Lower lobe of right lung (tissue), 2 donors: ENCODE results near the gene CRTC2. TPM values are rescaled to one million over a fixed set of nuclear protein-coding genes. Genes with fewer than 3 reads are reported as not detected.
"Not testable (repeated sequence)": the region's sequence is repeated elsewhere in the genome, so short reads cannot be mapped to it uniquely, and the experiment has no call there.

ENCODE experiments used
- ATAC-seq, 2 donors: fragments of 200-7000 bp; cut with Tn5 transposase; one replicate each; pipeline ENCODE4 v1.9.1; 2020 to 2022; ENCODE audit warnings: mild to moderate bottlenecking in 2 of 2, moderate library complexity in 2 of 2
- DNase-seq: peaks from one replicate; pipeline ENCODE4 v3.0.0-alpha.2; 2020
- H3K27ac ChIP-seq: fragments of 200-600 bp; one replicate; pipeline ENCODE4 v1.8.0; 2022
- H3K27me3 ChIP-seq: fragments of 200-600 bp; one replicate; pipeline ENCODE4 v1.8.0; 2022; ENCODE audit warnings: low read depth
- H3K36me3 ChIP-seq: fragments of 200-600 bp; one replicate; pipeline ENCODE4 v1.8.0; 2022; ENCODE audit warnings: mild to moderate bottlenecking
- H3K4me1 ChIP-seq: fragments of 200-600 bp; one replicate; pipeline ENCODE4 v1.8.0; 2022
- H3K4me3 ChIP-seq: fragments of 200-600 bp; one replicate; pipeline ENCODE4 v1.8.0; 2022; ENCODE audit warnings: mild to moderate bottlenecking
- H3K9me3 ChIP-seq: fragments of 200-600 bp; one replicate; pipeline ENCODE4 v1.8.0; 2022
- CTCF ChIP-seq: fragments of 200-600 bp; IDR thresholded peaks from one replicate; pipeline ENCODE4 v1.8.0; 2022; ENCODE audit warnings: antibody characterized with exemption, mild to moderate bottlenecking
- intact Hi-C: fragments of 100-400 bp; cut with DNase I; formaldehyde crosslinking; loops from one replicate; pipeline ENCODE4 v1.11.0; 2022
- microRNA-seq: library from miRNA; unstranded; fragments of <30 nt; microRNA quantifications from one replicate; pipeline ENCODE4 v1.2.0, GENCODE V29; 2020; ENCODE audit warnings: borderline number of aligned reads
- total RNA-seq: library from RNA; stranded (reverse); fragmentation: NEBNext Ultra II Directional; extraction: Animal tissue kit (Norgen Biotek cat#: 25700); gene quantifications from one replicate; pipeline ENCODE4 v1.2.1, GENCODE V29; 2021
- donor health status: DM: no; HTN: yes; CAD: no; lungs with severe emphysema.

CRTC2 gene
- total RNA-seq, 1 donor from 2014 or later = 55.8 TPM

- no peak overlapping the region for H3K4me3 ChIP-seq
- DNase-seq = no peak
- no peaks in the 10 kb centered on the region for H3K27me3 ChIP-seq
- peaks cover 6% of the 10 kb centered on the region for H3K4me1 ChIP-seq
- no peak for TF ChIP-seq CTCF
- intact Hi-C loops = no loop called here
- H3K36me3 ChIP-seq = peaks cover 9% of the 10 kb centered on the region
- no peak overlapping the region for H3K27ac ChIP-seq
- no peaks in the 10 kb centered on the region for H3K9me3 ChIP-seq
- no peak for ATAC-seq
Observed at GRCh38 chr1:153908071-153908470, 50.3 kb downstream of the CRTC2 start.

- Histone ChIP-seq H3K9me3 (no peaks in the 10 kb centered on the region), H3K36me3 (peaks cover 9% of the 10 kb centered on the region), H3K27ac (no peak overlapping the region), H3K4me1 (peaks cover 6% of the 10 kb centered on the region), H3K27me3 (no peaks in the 10 kb centered on the region), H3K4me3 (no peak overlapping the region)
- TF ChIP-seq CTCF = no peak
- ATAC-seq (no peak), DNase-seq (no peak)
- intact Hi-C loops = no loop called here
Observed at GRCh38 chr1:153907134-153907533, 51.3 kb downstream of the CRTC2 start.

- no peaks in the 10 kb centered on the region for H3K9me3 ChIP-seq
- H3K36me3 ChIP-seq = peaks cover 9% of the 10 kb centered on the region
- TF ChIP-seq CTCF = no peak
- intact Hi-C loops = no loop called here
- DNase-seq (no peak), ATAC-seq (no peak)
- H3K4me1 ChIP-seq = peaks cover 8% of the 10 kb centered on the region
- H3K27ac ChIP-seq = no peak overlapping the region
- no peaks in the 10 kb centered on the region for H3K27me3 ChIP-seq
- H3K4me3 ChIP-seq = no peak overlapping the region
Observed at GRCh38 chr1:153906396-153906795, 52.0 kb downstream of the CRTC2 start.

GRCh38 chr1:153905908-153906307, 52.5 kb downstream of the CRTC2 start:
- H3K4me1 ChIP-seq, DNase-seq, H3K9me3 ChIP-seq, H3K27ac ChIP-seq, H3K4me3 ChIP-seq, ATAC-seq, H3K36me3 ChIP-seq, H3K27me3 ChIP-seq, intact Hi-C loops: not testable (repeated sequence)

GRCh38 chr1:153903841-153904455, 54.5 kb downstream of the CRTC2 start:
- intact Hi-C loops = no loop called here
- Histone ChIP-seq H3K9me3 (no peaks in the 10 kb centered on the region), H3K36me3 (peaks cover 14% of the 10 kb centered on the region), H3K4me1 (peaks cover 14% of the 10 kb centered on the region), H3K27ac (no peak overlapping the region), H3K27me3 (no peaks in the 10 kb centered on the region), H3K4me3 (no peak overlapping the region)
- TF ChIP-seq CTCF = no peak
- ATAC-seq (no peak), DNase-seq (no peak)

- no peak for DNase-seq
- ATAC-seq = peak in 1 of 2 donors; percentile 40
- TF ChIP-seq CTCF = no peak
- Histone ChIP-seq H3K27ac (no peak overlapping the region), H3K36me3 (peaks cover 34% of the 10 kb centered on the region), H3K4me3 (no peak overlapping the region), H3K9me3 (no peaks in the 10 kb centered on the region), H3K27me3 (no peaks in the 10 kb centered on the region), H3K4me1 (peaks cover 13% of the 10 kb centered on the region)
- intact Hi-C loops = no loop called here
Observed at GRCh38 chr1:153899509-153899908, 58.9 kb downstream of the CRTC2 start.

Small RNA genes lying within 50 kb of the gene (microRNA-seq; reads per million reads assigned to microRNA genes)
- not detected for gene MIR6737

Other genes starting within 250 kb of the CRTC2 start
- gene INTS3, start 230.6 kb downstream of the CRTC2 start, total RNA-seq = 77.3 TPM
- 99.6 TPM for gene SLC27A3, start 183.2 kb downstream of the CRTC2 start, total RNA-seq
- 50.2 TPM for gene GATAD2B, start 35.6 kb downstream of the CRTC2 start, total RNA-seq
- gene DENND4B, start 11.9 kb downstream of the CRTC2 start, total RNA-seq = 95.4 TPM
- 98.4 TPM for gene SLC39A1, start 4.9 kb upstream of the CRTC2 start, total RNA-seq
- 12.2 TPM for gene CREB3L4, start 9.3 kb upstream of the CRTC2 start, total RNA-seq
- 121 TPM for gene JTB, start 19.1 kb upstream of the CRTC2 start, total RNA-seq
- 103 TPM for gene RAB13, start 27.7 kb upstream of the CRTC2 start, total RNA-seq
- gene RPS27, start 32.1 kb upstream of the CRTC2 start, total RNA-seq = 1,826 TPM
- gene NUP210L, start 196.5 kb upstream of the CRTC2 start, total RNA-seq = 1.7 TPM
- gene TPM3, start 233.5 kb upstream of the CRTC2 start, total RNA-seq = 334 TPM
- 2.8 TPM for gene CFAP141, start 247.7 kb upstream of the CRTC2 start, total RNA-seq